HepG2 (cell line): ENCODE data around the gene CIAPIN1. TPM values are rescaled to one million over a fixed set of nuclear protein-coding genes. Genes with fewer than 3 reads are reported as not detected.

Source experiments
- DNMT1 ChIP-seq: sonication (generic); formaldehyde crosslinking; IDR thresholded peaks from 2 replicates; pipeline ENCODE4 v1.5.1; 2020; ENCODE audit warnings: mild to moderate bottlenecking, missing genetic modification reagents
- ELF1 ChIP-seq: sonication (generic); formaldehyde crosslinking; IDR thresholded peaks from 2 replicates; pipeline ENCODE4 v1.4.0; 2020; ENCODE audit warnings: missing genetic modification reagents
- GATAD2A ChIP-seq: IDR thresholded peaks from 2 replicates; pipeline ENCODE4 v1.6.1; 2016
- KDM3A ChIP-seq: IDR thresholded peaks from 2 replicates; pipeline ENCODE4 v1.6.1; 2018; ENCODE audit warnings: low read depth, missing compliant biosample characterization
- NR2F1 ChIP-seq, 2 experiments: fragments of 450-650 bp in 1 of 2; formaldehyde crosslinking in 1 of 2; IDR thresholded peaks; 2 replicates each; pipeline versions ENCODE4 v1.5.0 to v1.6.1; 2016 to 2020; ENCODE audit warnings: mild to moderate bottlenecking in 1 of 2, missing compliant biosample characterization in 1 of 2, missing genetic modification reagents in 1 of 2, moderate library complexity in 1 of 2
- ONECUT2 ChIP-seq: sonication (generic); formaldehyde crosslinking; IDR thresholded peaks from 2 replicates; pipeline ENCODE4 v1.4.0; 2020; ENCODE audit warnings: missing genetic modification reagents
- SMARCC2 ChIP-seq: fragments of 450-650 bp; IDR thresholded peaks from 2 replicates; pipeline ENCODE4 v1.6.1; 2017; ENCODE audit warnings: antibody characterized with exemption, mild to moderate bottlenecking
- SOX6 ChIP-seq, 2 experiments: fragments of 450-650 bp in 1 of 2; sonication (generic) in 1 of 2; formaldehyde crosslinking in 1 of 2; IDR thresholded peaks; 2 replicates each; pipeline versions ENCODE4 v1.4.0 to v1.6.1; 2017 to 2020; ENCODE audit warnings: antibody characterized with exemption in 1 of 2, mild to moderate bottlenecking in 1 of 2, missing genetic modification reagents in 1 of 2
- SSRP1 ChIP-seq: IDR thresholded peaks from 2 replicates; pipeline ENCODE4 v1.6.1; 2016; ENCODE audit warnings: control low read depth
- STAG1 ChIP-seq: sonication (generic); formaldehyde crosslinking; IDR thresholded peaks from 2 replicates; pipeline ENCODE4 v1.4.0; 2020; ENCODE audit warnings: missing genetic modification reagents
- TCF7L2 ChIP-seq: IDR thresholded peaks from 2 replicates; pipeline ENCODE4 v1.6.1; 2011; ENCODE audit warnings: mild to moderate bottlenecking, low read depth, low read length, moderate library complexity
- THAP11 ChIP-seq: IDR thresholded peaks from 2 replicates; pipeline ENCODE4 v1.6.1; 2016; ENCODE audit warnings: missing biosample characterization, missing genetic modification reagents
- ZBTB1 ChIP-seq: sonication (generic); formaldehyde crosslinking; IDR thresholded peaks from 2 replicates; pipeline ENCODE4 v1.4.0; 2020; ENCODE audit warnings: missing genetic modification reagents, borderline replicate concordance
- ZBTB7A ChIP-seq: sonication (generic); formaldehyde crosslinking; IDR thresholded peaks from 2 replicates; pipeline ENCODE4 v1.8.0; 2022; ENCODE audit warnings: mild to moderate bottlenecking, missing genetic modification reagents
- ZIK1 ChIP-seq: sonication (generic); formaldehyde crosslinking; IDR thresholded peaks from 2 replicates; pipeline ENCODE4 v1.5.0; 2020; ENCODE audit warnings: mild to moderate bottlenecking, low read depth, missing genetic modification reagents, borderline replicate concordance
- ZNF138 ChIP-seq: sonication (generic); formaldehyde crosslinking; IDR thresholded peaks from 2 replicates; pipeline ENCODE4 v1.5.0; 2020; ENCODE audit warnings: mild to moderate bottlenecking, low read depth, missing genetic modification reagents
- ZNF274 ChIP-seq: sonication (generic); formaldehyde crosslinking; IDR thresholded peaks from 2 replicates; pipeline ENCODE4 v1.5.1; 2020; ENCODE audit warnings: mild to moderate bottlenecking, missing genetic modification reagents
- ZNF652 ChIP-seq: IDR thresholded peaks from 2 replicates; pipeline ENCODE4 v1.6.1; 2016; ENCODE audit warnings: low read depth, borderline replicate concordance
- ZNF749 ChIP-seq: sonication (generic); formaldehyde crosslinking; IDR thresholded peaks from 2 replicates; pipeline ENCODE4 v1.8.0; 2022; ENCODE audit warnings: mild to moderate bottlenecking, missing genetic modification reagents, moderate library complexity, borderline replicate concordance
- polyA plus RNA-seq, 8 experiments: library from polyadenylated mRNA; depleted of rRNA in 3 of 8; stranded (reverse) in 7 of 8; unstranded in 1 of 8; fragments of >200 nt; fragmentation: Illumina TruSeq in 4 of 8; extraction: Trizol in 4 of 8; gene quantifications; 2 replicates each; pipeline versions ENCODE4 v1.2.1 to v1.2.3, GENCODE V29; 2011 to 2016; ENCODE audit warnings: low read depth in 4 of 8, missing spikeins in 1 of 8, mixed read lengths in 1 of 8; ENCODE audit not compliant: insufficient read depth in 1 of 8
- total RNA-seq, 5 experiments: library from RNA; depleted of rRNA; stranded (reverse); fragments of >200 nt; fragmentation: Illumina TruSeq; extraction: Trizol; gene quantifications; 2 replicates each; pipeline ENCODE4 v1.2.3, GENCODE V29; 2016; ENCODE audit warnings: low read depth in 1 of 5
- TF ChIP-seq, protein P1 (sequence below): IDR thresholded peaks from 2 replicates; pipeline ENCODE4 v1.6.1; 2016; ENCODE audit warnings: mild to moderate bottlenecking
- TF ChIP-seq, protein P2 (sequence below): sonication (generic); formaldehyde crosslinking; IDR thresholded peaks from 2 replicates; pipeline ENCODE4 v1.4.0; 2020; ENCODE audit warnings: mild to moderate bottlenecking, missing genetic modification reagents
- TF ChIP-seq, protein P3 (sequence below): sonication (generic); formaldehyde crosslinking; IDR thresholded peaks from 2 replicates; pipeline ENCODE4 v1.4.0; 2020; ENCODE audit warnings: low read depth, mild to moderate bottlenecking, missing genetic modification reagents
- TF ChIP-seq, protein P4 (sequence below): sonication (generic); formaldehyde crosslinking; IDR thresholded peaks from 2 replicates; pipeline ENCODE4 v1.8.0; 2022; ENCODE audit warnings: missing genetic modification reagents, mild to moderate bottlenecking, moderate library complexity, borderline replicate concordance

The CIAPIN1 gene
- total and polyA plus RNA-seq, 2 of the 13 experiments (the other 11 are each of a cell fraction or from before 2014, with no cell fraction given) = 69.3 to 89.7 TPM

DNA sequence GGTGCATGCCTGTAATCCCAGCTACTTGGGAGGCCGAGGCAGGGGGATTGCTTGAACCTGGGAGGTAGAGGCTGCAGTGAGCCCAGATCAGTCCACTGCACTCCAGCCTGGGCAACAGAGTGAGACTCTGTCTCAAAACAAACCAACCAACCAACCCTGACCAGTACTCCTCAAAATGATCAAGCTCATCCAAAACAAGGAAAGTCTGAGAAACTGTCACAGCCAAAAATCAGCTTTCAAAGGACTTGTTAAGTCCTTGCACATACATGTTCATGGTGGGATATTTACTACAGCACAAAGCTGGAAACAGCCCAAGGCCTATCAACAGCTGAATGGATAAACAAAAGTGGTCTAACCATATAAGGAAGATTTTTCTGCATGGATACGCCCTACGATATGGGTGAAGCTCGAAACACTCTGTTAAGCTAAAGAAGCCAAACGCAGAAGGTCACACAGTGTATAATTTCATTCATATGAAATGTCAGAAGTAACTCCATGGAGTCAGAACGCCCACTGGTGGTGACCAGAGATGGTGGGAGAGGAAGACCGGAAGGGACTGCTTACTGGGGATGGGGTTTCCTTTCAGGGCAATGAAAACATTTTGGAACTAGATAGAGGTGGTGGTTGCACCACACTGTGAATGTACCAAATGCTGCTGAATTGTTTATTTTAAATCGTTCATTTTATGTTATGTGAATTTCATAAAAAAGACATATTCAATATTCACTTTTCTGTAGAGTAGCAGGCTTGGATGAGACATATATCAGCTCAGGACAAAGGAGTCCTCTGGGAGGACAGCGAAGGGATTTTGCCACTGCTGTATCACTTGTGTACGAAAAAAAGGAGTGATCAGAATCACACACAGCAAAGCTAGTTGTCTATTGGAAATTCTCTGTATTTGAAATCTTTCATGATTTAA is 24.9 kb downstream of the CIAPIN1 start (continued):
- TF ChIP-seq, protein P1, sequence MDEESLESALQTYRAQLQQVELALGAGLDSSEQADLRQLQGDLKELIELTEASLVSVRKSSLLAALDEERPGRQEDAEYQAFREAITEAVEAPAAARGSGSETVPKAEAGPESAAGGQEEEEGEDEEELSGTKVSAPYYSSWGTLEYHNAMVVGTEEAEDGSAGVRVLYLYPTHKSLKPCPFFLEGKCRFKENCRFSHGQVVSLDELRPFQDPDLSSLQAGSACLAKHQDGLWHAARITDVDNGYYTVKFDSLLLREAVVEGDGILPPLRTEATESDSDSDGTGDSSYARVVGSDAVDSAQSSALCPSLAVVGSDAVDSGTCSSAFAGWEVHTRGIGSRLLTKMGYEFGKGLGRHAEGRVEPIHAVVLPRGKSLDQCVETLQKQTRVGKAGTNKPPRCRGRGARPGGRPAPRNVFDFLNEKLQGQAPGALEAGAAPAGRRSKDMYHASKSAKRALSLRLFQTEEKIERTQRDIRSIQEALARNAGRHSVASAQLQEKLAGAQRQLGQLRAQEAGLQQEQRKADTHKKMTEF (CRISPR knock-in tag) = peak; percentile 60; the same call in 1 of the 2 replicates
- TF ChIP-seq ZIK1 (CRISPR knock-in tag) (no peak), THAP11 (peak; percentile 50; the same call in 1 of the 2 replicates), GATAD2A (peak; percentile 64), ELF1 (CRISPR knock-in tag) (peak; percentile 79), ZNF138 (no peak), ZNF274 (CRISPR knock-in tag) (no peak), TCF7L2 (no peak), ZNF749 (CRISPR knock-in tag) (no peak), DNMT1 (CRISPR knock-in tag) (no peak), SSRP1 (no peak), ONECUT2 (CRISPR knock-in tag) (no peak), ZBTB1 (CRISPR knock-in tag) (no peak), SMARCC2 (no peak), SOX6 (IDR thresholded peaks at IDR 0.05) (no peak), SOX6 (CRISPR knock-in tag; IDR thresholded peaks at IDR 0.05) (0 out of 2 replicates have a peak, but pooled peaks have one; percentile 21), ZBTB7A (CRISPR knock-in tag) (no peak), STAG1 (CRISPR knock-in tag) (peak; percentile 97), ZNF652 (CRISPR knock-in tag) (no peak), KDM3A (CRISPR knock-in tag) (no peak), NR2F1 (CRISPR knock-in tag; IDR thresholded peaks at IDR 0.05) (no peak)
- TF ChIP-seq, protein P2, sequence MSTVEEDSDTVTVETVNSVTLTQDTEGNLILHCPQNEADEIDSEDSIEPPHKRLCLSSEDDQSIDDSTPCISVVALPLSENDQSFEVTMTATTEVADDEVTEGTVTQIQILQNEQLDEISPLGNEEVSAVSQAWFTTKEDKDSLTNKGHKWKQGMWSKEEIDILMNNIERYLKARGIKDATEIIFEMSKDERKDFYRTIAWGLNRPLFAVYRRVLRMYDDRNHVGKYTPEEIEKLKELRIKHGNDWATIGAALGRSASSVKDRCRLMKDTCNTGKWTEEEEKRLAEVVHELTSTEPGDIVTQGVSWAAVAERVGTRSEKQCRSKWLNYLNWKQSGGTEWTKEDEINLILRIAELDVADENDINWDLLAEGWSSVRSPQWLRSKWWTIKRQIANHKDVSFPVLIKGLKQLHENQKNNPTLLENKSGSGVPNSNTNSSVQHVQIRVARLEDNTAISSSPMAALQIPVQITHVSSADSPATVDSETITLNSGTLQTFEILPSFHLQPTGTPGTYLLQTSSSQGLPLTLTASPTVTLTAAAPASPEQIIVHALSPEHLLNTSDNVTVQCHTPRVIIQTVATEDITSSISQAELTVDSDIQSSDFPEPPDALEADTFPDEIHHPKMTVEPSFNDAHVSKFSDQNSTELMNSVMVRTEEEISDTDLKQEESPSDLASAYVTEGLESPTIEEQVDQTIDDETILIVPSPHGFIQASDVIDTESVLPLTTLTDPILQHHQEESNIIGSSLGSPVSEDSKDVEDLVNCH (CRISPR knock-in tag) = no peak
- TF ChIP-seq, protein P3, sequence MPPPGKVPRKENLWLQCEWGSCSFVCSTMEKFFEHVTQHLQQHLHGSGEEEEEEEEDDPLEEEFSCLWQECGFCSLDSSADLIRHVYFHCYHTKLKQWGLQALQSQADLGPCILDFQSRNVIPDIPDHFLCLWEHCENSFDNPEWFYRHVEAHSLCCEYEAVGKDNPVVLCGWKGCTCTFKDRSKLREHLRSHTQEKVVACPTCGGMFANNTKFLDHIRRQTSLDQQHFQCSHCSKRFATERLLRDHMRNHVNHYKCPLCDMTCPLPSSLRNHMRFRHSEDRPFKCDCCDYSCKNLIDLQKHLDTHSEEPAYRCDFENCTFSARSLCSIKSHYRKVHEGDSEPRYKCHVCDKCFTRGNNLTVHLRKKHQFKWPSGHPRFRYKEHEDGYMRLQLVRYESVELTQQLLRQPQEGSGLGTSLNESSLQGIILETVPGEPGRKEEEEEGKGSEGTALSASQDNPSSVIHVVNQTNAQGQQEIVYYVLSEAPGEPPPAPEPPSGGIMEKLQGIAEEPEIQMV (CRISPR knock-in tag) = peak; percentile 19; the same call in 1 of the 2 replicates
- TF ChIP-seq, protein P4, sequence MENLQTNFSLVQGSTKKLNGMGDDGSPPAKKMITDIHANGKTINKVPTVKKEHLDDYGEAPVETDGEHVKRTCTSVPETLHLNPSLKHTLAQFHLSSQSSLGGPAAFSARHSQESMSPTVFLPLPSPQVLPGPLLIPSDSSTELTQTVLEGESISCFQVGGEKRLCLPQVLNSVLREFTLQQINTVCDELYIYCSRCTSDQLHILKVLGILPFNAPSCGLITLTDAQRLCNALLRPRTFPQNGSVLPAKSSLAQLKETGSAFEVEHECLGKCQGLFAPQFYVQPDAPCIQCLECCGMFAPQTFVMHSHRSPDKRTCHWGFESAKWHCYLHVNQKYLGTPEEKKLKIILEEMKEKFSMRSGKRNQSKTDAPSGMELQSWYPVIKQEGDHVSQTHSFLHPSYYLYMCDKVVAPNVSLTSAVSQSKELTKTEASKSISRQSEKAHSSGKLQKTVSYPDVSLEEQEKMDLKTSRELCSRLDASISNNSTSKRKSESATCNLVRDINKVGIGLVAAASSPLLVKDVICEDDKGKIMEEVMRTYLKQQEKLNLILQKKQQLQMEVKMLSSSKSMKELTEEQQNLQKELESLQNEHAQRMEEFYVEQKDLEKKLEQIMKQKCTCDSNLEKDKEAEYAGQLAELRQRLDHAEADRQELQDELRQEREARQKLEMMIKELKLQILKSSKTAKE = no peak
